ENCODE data around the gene FAM174C.
A peak's percentile ranks its signal among the peaks of the same experiment; 100 is the strongest.

FAM174C gene

GRCh38 chr19:1312767-1313694 is 37.7 kb downstream of the FAM174C start:
- TF ChIP-seq CTCF (IDR thresholded peaks at IDR 0.05; ENCODE audit: low read depth, low read length, missing control alignments) = no peak
- H3K4me3 ChIP-seq (ENCODE audit: low read depth, low read length) = no peak overlapping the region
- no peak for DNase-seq (ENCODE audit: low read depth)

GRCh38 chr19:1313695-1314613 is 38.6 kb downstream of the FAM174C start:
- TF ChIP-seq CTCF (IDR thresholded peaks at IDR 0.05; ENCODE audit: low read depth, low read length, missing control alignments) = no peak
- no peak for DNase-seq (ENCODE audit: low read depth)
- no peak overlapping the region for H3K4me3 ChIP-seq (ENCODE audit: low read depth, low read length)

GRCh38 chr19:1315470-1316166 is 40.3 kb downstream of the FAM174C start:
- TF ChIP-seq CTCF (IDR thresholded peaks at IDR 0.05; ENCODE audit: low read depth, low read length, missing control alignments) = peak; percentile 52
- no peak overlapping the region for H3K4me3 ChIP-seq (ENCODE audit: low read depth, low read length)
- DNase-seq (ENCODE audit: low read depth) = no peak

- DNase-seq (ENCODE audit: low read depth) = no peak
- TF ChIP-seq CTCF (IDR thresholded peaks at IDR 0.05; ENCODE audit: low read depth, low read length, missing control alignments) = no peak
- H3K4me3 ChIP-seq (ENCODE audit: low read depth, low read length) = no peak overlapping the region
These were observed 41.1 kb downstream of the FAM174C start for GRCh38 chr19:1316466-1316865.

- no peak for DNase-seq (ENCODE audit: low read depth)
- TF ChIP-seq CTCF (IDR thresholded peaks at IDR 0.05; ENCODE audit: low read depth, low read length, missing control alignments) = no peak
- no peak overlapping the region for H3K4me3 ChIP-seq (ENCODE audit: low read depth, low read length)
These were observed 42.1 kb downstream of the FAM174C start for GRCh38 chr19:1317274-1318003.

All from GM12864 (cell line).